GM12891 (cell line): ENCODE results near the gene IL1RAPL1.

Source experiments
- POLR2A ChIP-seq: IDR thresholded peaks from 2 replicates; pipeline ENCODE4 v1.6.1; 2011; ENCODE audit warnings: low read depth, low read length, control low read depth
- POLR2AphosphoS5 ChIP-seq: IDR thresholded peaks from 2 replicates; pipeline ENCODE4 v1.6.1; 2011; ENCODE audit warnings: low read depth, low read length, control low read depth
- TAF1 ChIP-seq: IDR thresholded peaks from 2 replicates; pipeline ENCODE4 v1.6.1; 2011; ENCODE audit warnings: low read depth, low read length, control low read depth

GRCh38 chrX:29012867-29013266 lies 425.6 kb downstream of the IL1RAPL1 start:
- TF ChIP-seq POLR2AphosphoS5 (no peak), POLR2A (no peak), TAF1 (no peak)
